Measurements from ENCODE around the gene SLC39A5.

- TF ChIP-seq CTCF (IDR thresholded peaks at IDR 0.05) (no peak), POLR2A (IDR thresholded peaks at IDR 0.05) (no peak)
Measured at GRCh38 chr12:56231184-56231582, 1.3 kb downstream of the SLC39A5 start.

Measured in prostate gland (tissue), 2 donors.